ENCODE results near the gene CANX.

The CANX gene

GRCh38 chr5:179767496-179768100, 68.8 kb downstream of the CANX start:
- DNase-seq (ENCODE audit: insufficient read length, low spot score) (no peak), FAIRE-seq (no peak)
- no peak for TF ChIP-seq CTCF (IDR thresholded peaks at IDR 0.05; ENCODE audit: insufficient read depth, missing control alignments)

GRCh38 chr5:179768326-179769085, 69.7 kb downstream of the CANX start:
- TF ChIP-seq CTCF (IDR thresholded peaks at IDR 0.05; ENCODE audit: insufficient read depth, missing control alignments): no peak
- no peak for FAIRE-seq

GRCh38 chr5:179769271-179769670, 70.5 kb downstream of the CANX start:
- no peak for TF ChIP-seq CTCF (IDR thresholded peaks at IDR 0.05; ENCODE audit: insufficient read depth, missing control alignments)
- DNase-seq (ENCODE audit: insufficient read length, low spot score): no peak
- no peak for FAIRE-seq

More at GRCh38 chr5:179768326-179769085, 69.7 kb downstream of the CANX start:
- no peak for DNase-seq (ENCODE audit: insufficient read length, low spot score)

- DNase-seq (ENCODE audit: insufficient read length, low spot score) (no peak), FAIRE-seq (no peak)
- no peak for TF ChIP-seq CTCF (IDR thresholded peaks at IDR 0.05; ENCODE audit: insufficient read depth, missing control alignments)
Measured at GRCh38 chr5:179769796-179770195, 71.0 kb downstream of the CANX start.

GRCh38 chr5:179771311-179771895, 72.6 kb downstream of the CANX start:
- DNase-seq (ENCODE audit: insufficient read length, low spot score): no peak
- FAIRE-seq: no peak
- no peak for TF ChIP-seq CTCF (IDR thresholded peaks at IDR 0.05; ENCODE audit: insufficient read depth, missing control alignments)

- TF ChIP-seq CTCF (IDR thresholded peaks at IDR 0.05; ENCODE audit: insufficient read depth, missing control alignments): no peak
- FAIRE-seq (no peak), DNase-seq (ENCODE audit: insufficient read length, low spot score) (no peak)
Measured at GRCh38 chr5:179772351-179772750, 73.6 kb downstream of the CANX start.

GRCh38 chr5:179773686-179774040, 74.9 kb downstream of the CANX start:
- FAIRE-seq (no peak), DNase-seq (ENCODE audit: insufficient read length, low spot score) (no peak)
- TF ChIP-seq CTCF (IDR thresholded peaks at IDR 0.05; ENCODE audit: insufficient read depth, missing control alignments): no peak

Data from D721Med (cell line).